A549 (cell line): ENCODE measurements around the gene BTLA. TPM values are rescaled to one million over a fixed set of nuclear protein-coding genes. Genes with fewer than 3 reads are reported as not detected.
A peak's percentile ranks its signal among the peaks of the same experiment; 100 is the strongest.

ENCODE experiments used
- ATAC-seq, 2 experiments: fragments of 200-7000 bp in 1 of 2; fragments of >200 bp in 1 of 2; cut with Nextera tagmentation in 1 of 2; cut with Tn5 transposase in 1 of 2; 3 replicates each; pipeline versions ENCODE4 v1.8.0 to v1.9.1; 2018 to 2020; ENCODE audit warnings: mild to moderate bottlenecking in 1 of 2, moderate library complexity in 1 of 2
- CTCF ChIA-PET: fragments of 300-600 bp; sonication (Branson Sonifier 250); formaldehyde crosslinking; extraction: SDS; loops from one replicate; lab custom pipeline; 2021; ENCODE audit warnings: antibody characterized with exemption, inconsistent platforms; lab: Yijun Ruan, JAX
- POLR2A ChIA-PET: fragments of 350-600 bp; formaldehyde crosslinking; extraction: SDS; loops from one replicate; lab custom pipeline; 2021; ENCODE audit warnings: antibody characterized with exemption, inconsistent platforms; lab: Yijun Ruan, JAX
- DNase-seq, 2 experiments: peaks; one replicate each; pipeline versions ENCODE4 v3.0.0 to v3.0.0-alpha.2; 2011 to 2016; ENCODE audit warnings: low read depth in 1 of 2, low spot score in 1 of 2
- FAIRE-seq: peaks from 2 replicates; lab custom pipeline; 2011; peaks lifted over from hg19 to GRCh38; lab: Jason Lieb, UNC
- H3K27ac ChIP-seq, 2 experiments: fragments of >200 bp; sonication (Bioruptor Twin); formaldehyde crosslinking; 3 replicates each; pipeline ENCODE4 v1.5.1; 2016 to 2017
- H3K4me1 ChIP-seq: fragments of >200 bp; sonication (Bioruptor Twin); formaldehyde crosslinking; 3 replicates; pipeline ENCODE4 v1.6.1; 2016
- H3K4me2 ChIP-seq: fragments of >200 bp; sonication (Bioruptor Twin); formaldehyde crosslinking; 3 replicates; pipeline ENCODE4 v1.6.1; 2016
- H3K4me3 ChIP-seq: fragments of >200 bp; sonication (Bioruptor Twin); formaldehyde crosslinking; 3 replicates; pipeline ENCODE4 v1.5.1; 2016
- H3K9me3 ChIP-seq: fragments of >200 bp; sonication (Bioruptor Twin); formaldehyde crosslinking; 3 replicates; pipeline ENCODE4 v1.6.1; 2016
- EHF ChIP-seq: fragments of 250-450 bp; sonication (Bioruptor Pico); IDR thresholded peaks from 2 replicates; pipeline ENCODE4 v1.5.0; 2020; ENCODE audit warnings: mild to moderate bottlenecking
- FOSB ChIP-seq: fragments of 250-450 bp; sonication (Bioruptor Pico); IDR thresholded peaks from 2 replicates; pipeline ENCODE4 v1.5.0; 2020; ENCODE audit warnings: mild to moderate bottlenecking, moderate library complexity
- FOSL2 ChIP-seq, 2 experiments: fragments of 450-650 bp in 1 of 2; fragments of >200 bp in 1 of 2; sonication (Bioruptor Twin) in 1 of 2; formaldehyde crosslinking; IDR thresholded peaks; 2 replicates each; pipeline versions ENCODE4 v1.5.0 to v1.6.1; 2016 to 2020; ENCODE audit warnings: mild to moderate bottlenecking in 1 of 2, moderate library complexity in 1 of 2
- JUNB ChIP-seq: fragments of >200 bp; sonication (Bioruptor Twin); formaldehyde crosslinking; IDR thresholded peaks from 2 replicates; pipeline ENCODE4 v1.6.1; 2016
- MAFK ChIP-seq: fragments of 450-650 bp; IDR thresholded peaks from 2 replicates; pipeline ENCODE4 v1.6.1; 2014; ENCODE audit not compliant: partially characterized antibody
- MYC ChIP-seq: IDR thresholded peaks from 2 replicates; pipeline ENCODE4 v1.6.1; 2012; ENCODE audit warnings: mild to moderate bottlenecking, inconsistent platforms, low read length, improper control_type of control experiment, borderline replicate concordance
- PBX3 ChIP-seq: IDR thresholded peaks from 2 replicates; pipeline ENCODE4 v1.6.1; 2012
- RAD21 ChIP-seq, 2 experiments: fragments of >200 bp in 1 of 2; sonication (Bioruptor Twin) in 1 of 2; formaldehyde crosslinking in 1 of 2; IDR thresholded peaks in 1 of 2; conservative IDR thresholded peaks in 1 of 2; 2 replicates in 1 of 2; 3 replicates in 1 of 2; pipeline ENCODE4 v1.6.1; 2012 to 2018; ENCODE audit warnings: inconsistent platforms in 1 of 2
- RFX5 ChIP-seq: fragments of 450-650 bp; IDR thresholded peaks from 2 replicates; pipeline ENCODE4 v1.7.1; 2014; ENCODE audit warnings: antibody characterized with exemption, mild to moderate bottlenecking, moderate library complexity
- TP53 ChIP-seq: fragments of 250-450 bp; sonication (Bioruptor Pico); IDR thresholded peaks from 2 replicates; pipeline ENCODE4 v1.5.0; 2021; ENCODE audit warnings: mild to moderate bottlenecking, moderate library complexity
- USF2 ChIP-seq: fragments of 450-650 bp; IDR thresholded peaks from 2 replicates; pipeline ENCODE4 v1.6.1; 2014; ENCODE audit warnings: antibody characterized with exemption
- ZFP36 ChIP-seq: fragments of 450-650 bp; IDR thresholded peaks from 2 replicates; pipeline ENCODE4 v1.6.1; 2014; ENCODE audit warnings: borderline replicate concordance; ENCODE audit not compliant: partially characterized antibody
- WGBS: methylation state at CpG from one replicate; pipeline ENCODE4 v1.1.6; 2017; ENCODE audit errors: missing lambda C conversion rate; 5-methylcytosine and 5-hydroxymethylcytosine counted together
- polyA plus RNA-seq, 4 experiments: library from polyadenylated mRNA; depleted of rRNA in 3 of 4; stranded (reverse); fragments of >200 nt; fragmentation: RNase III in 1 of 4; extraction: RNeasy Plus Mini Kit Qiagen cat#74134 plus additional on column Dnase treatment in 1 of 4; gene quantifications; 2 replicates in 3 of 4; 3 replicates in 1 of 4; pipeline ENCODE4 v1.2.3, GENCODE V29; 2011 to 2017
- TF ChIP-seq, protein P1 (sequence below): fragments of >200 bp; sonication (Bioruptor Twin); formaldehyde crosslinking; IDR thresholded peaks from 3 replicates; pipeline ENCODE4 v1.5.1; 2016

Gene BTLA
- polyA plus RNA-seq, 2 of the 4 experiments (the other 2 are of a cell fraction): 0.03 TPM; not detected in 1

DNA sequence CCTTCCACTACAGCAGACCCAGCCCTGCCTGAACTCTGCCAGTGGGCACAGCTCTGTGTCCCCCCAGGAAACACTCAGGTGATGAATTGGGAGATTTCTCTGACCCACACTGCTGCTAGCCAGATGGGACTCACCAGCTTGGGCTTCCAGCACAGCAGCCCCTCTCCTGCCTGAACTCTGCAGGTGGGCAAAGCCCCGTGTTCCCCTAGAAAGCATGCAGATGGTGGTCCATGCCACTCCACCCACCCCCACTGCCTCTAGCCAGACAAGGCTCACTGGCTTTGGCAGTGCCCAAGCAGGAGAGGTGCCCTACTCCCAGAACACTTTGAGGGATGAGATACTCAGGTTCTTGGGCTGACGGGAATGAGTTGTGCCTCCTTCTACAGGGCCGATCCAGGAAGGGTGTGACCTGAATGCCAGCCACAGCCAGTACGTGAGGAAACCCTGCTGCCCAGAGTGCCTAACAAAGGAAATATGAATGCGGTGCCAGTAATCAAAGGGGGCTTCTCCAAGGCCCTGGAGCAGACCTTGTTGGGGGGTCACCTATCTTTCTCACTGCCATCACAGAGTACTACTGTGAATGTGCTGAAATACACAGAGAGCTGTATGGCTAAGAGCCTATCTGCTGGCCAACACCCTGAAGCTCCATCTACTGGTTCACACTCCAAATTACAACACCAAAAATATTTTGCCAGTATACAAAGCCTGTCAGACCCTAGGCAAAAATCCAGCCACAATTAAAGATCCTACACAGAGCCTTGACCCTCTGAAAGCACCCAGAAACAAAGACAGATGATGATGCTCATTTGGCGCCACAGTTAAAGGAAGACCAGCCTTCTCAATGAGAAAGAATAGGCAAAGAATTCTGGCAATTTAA, 61.9 kb downstream of the BTLA start:
- Histone ChIP-seq H3K4me1 (no peaks in the 10 kb centered on the region), H3K4me2 (no peak overlapping the region), H3K27ac (no peak overlapping the region), H3K9me3 (peaks cover 14% of the 10 kb centered on the region), H3K4me3 (no peak overlapping the region)
- TF ChIP-seq RAD21 (conservative IDR thresholded peaks at IDR 0.05 in 1 of 2, IDR thresholded peaks at IDR 0.05 in 1 of 2) (peak in 1 of 2 experiments; percentile 48; a peak in 2 of 5 replicates), FOSB (CRISPR knock-in tag) (no peak)
- TF ChIP-seq, protein P1, sequence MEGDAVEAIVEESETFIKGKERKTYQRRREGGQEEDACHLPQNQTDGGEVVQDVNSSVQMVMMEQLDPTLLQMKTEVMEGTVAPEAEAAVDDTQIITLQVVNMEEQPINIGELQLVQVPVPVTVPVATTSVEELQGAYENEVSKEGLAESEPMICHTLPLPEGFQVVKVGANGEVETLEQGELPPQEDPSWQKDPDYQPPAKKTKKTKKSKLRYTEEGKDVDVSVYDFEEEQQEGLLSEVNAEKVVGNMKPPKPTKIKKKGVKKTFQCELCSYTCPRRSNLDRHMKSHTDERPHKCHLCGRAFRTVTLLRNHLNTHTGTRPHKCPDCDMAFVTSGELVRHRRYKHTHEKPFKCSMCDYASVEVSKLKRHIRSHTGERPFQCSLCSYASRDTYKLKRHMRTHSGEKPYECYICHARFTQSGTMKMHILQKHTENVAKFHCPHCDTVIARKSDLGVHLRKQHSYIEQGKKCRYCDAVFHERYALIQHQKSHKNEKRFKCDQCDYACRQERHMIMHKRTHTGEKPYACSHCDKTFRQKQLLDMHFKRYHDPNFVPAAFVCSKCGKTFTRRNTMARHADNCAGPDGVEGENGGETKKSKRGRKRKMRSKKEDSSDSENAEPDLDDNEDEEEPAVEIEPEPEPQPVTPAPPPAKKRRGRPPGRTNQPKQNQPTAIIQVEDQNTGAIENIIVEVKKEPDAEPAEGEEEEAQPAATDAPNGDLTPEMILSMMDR: 0 out of 3 replicates have a peak, but pooled peaks have one; percentile 14
- FAIRE-seq (no peak), DNase-seq (peak in 1 of 2 experiments; percentile 45), ATAC-seq (peak; percentile 50 to 74; a peak in 4 of 6 replicates)
- ChIA-PET CTCF (no interaction called here), POLR2A (no interaction called here)
- 78% methylated on average over 5 of the region's 6 CpGs for WGBS

GRCh38 chr3:112429960-112430359, 69.3 kb downstream of the BTLA start:
- Histone ChIP-seq H3K27ac (no peak overlapping the region), H3K4me1 (no peaks in the 10 kb centered on the region)
- no peak for TF ChIP-seq MYC
- TF ChIP-seq, all 56 proteins: peak for 0
- DNase-seq (no peak), ATAC-seq (no peak), FAIRE-seq (no peak)
- H3K4me3 ChIP-seq: no peak overlapping the region
- H3K4me2 ChIP-seq: no peak overlapping the region
- H3K9me3 ChIP-seq: no peaks in the 10 kb centered on the region
- WGBS: 36% methylated on average over 3 of the region's 3 CpGs
- POLR2A ChIA-PET: no interaction called here
- CTCF ChIA-PET: no interaction called here

DNA sequence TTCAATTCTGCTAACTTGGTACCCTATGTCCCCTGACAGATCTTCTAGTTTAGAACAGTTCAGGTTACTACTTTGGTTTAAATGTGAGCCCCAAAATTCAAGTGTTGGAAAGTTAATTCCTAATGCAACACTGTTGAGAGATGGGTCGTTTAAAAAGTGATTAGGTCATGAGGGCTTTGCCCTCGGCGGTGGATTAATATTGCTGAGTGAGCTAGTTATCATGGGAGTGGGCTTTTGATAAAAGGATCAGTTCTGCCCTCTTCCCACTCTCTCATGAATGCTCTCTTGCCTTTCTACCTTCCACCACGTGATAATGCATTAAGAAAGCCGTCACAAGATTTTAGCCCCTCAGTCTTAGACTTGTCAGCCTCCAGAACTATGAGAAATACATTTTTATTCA, 72.1 kb downstream of the BTLA start:
- H3K4me3 ChIP-seq: no peak overlapping the region
- DNase-seq: no peak
- CTCF ChIA-PET: interaction anchor here (0.6 kb wide), 1 partner anchor 99 kb away, joined by 3 read pairs; no protein-coding TSS in a partner anchor
- no peak overlapping the region for H3K4me2 ChIP-seq
- H3K27ac ChIP-seq: no peak overlapping the region
- H3K4me1 ChIP-seq: no peaks in the 10 kb centered on the region
- POLR2A ChIA-PET: no interaction called here
- ATAC-seq: no peak
- FAIRE-seq: no peak
- H3K9me3 ChIP-seq: no peaks in the 10 kb centered on the region
- peak; percentile 43 for TF ChIP-seq MAFK
- TF ChIP-seq FOSB (CRISPR knock-in tag): no peak
- TF ChIP-seq, all 56 proteins: peak for 1
- WGBS: 27% methylated on average over 5 of the region's 5 CpGs

- FAIRE-seq: no peak
- TF ChIP-seq FOSL2 (IDR thresholded peaks at IDR 0.05) (no peak), FOSL2 (CRISPR knock-in tag; IDR thresholded peaks at IDR 0.05) (no peak), JUNB (no peak), PBX3 (no peak), TP53 (no peak), USF2 (no peak), EHF (CRISPR knock-in tag) (no peak), ZFP36 (no peak), RFX5 (no peak)
- 55% methylated on average over 2 of the region's 2 CpGs for WGBS
- ATAC-seq: no peak
- Histone ChIP-seq H3K4me1 (no peaks in the 10 kb centered on the region), H3K9me3 (no peaks in the 10 kb centered on the region), H3K27ac (no peak overlapping the region), H3K4me3 (no peak overlapping the region), H3K4me2 (no peak overlapping the region)
- ChIA-PET POLR2A (no interaction called here), CTCF (no interaction called here)
- no peak for DNase-seq
These were observed 73.2 kb downstream of the BTLA start for GRCh38 chr3:112425858-112426750.
